ENCODE data around the gene ATP11C.
"Not testable (repeated sequence)": the region's sequence is repeated elsewhere in the genome, so short reads cannot be mapped to it uniquely, and the experiment has no call there.

ATP11C gene

DNA sequence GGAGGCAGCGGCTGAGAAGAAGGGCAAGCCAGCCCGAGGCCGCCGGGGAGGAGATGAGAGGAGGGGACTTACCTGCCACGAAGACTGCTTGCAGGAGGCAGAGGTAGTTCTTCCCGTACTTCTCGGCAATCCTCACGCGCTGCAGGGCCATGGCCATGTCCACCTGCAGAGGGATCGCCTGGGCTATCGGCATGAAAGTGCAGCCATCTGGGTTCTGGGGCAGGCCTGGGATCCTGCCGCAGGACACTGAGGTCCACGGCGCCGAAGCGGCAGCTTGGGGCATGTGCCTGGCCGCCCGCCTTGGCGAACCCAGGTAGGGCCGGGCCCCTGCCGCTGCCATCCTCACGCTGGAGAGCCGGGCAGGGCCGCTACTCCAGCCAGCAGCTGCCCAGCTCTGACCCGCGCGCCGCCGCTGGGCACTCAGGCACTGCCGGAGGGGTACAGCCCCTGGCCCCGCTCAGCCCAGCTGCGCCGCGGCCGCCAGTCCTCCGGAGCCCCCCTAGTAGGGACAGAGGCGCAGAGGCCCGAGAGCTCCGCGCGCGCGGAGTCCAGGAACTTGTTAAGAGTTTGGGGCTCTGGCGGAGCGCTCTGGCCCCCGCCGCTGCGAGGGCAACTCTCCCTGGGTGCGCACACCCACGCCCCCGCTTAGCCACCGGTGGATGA is 240.9 kb downstream of the ATP11C start:
- H3K27ac ChIP-seq (ENCODE audit: low read length): no peak overlapping the region
- DNase-seq: no peak
- H3K27me3 ChIP-seq (ENCODE audit: insufficient read depth, low read length, poor library complexity): no peaks in the 10 kb centered on the region
- no peaks in the 10 kb centered on the region for H3K4me1 ChIP-seq (ENCODE audit: insufficient read depth, low read length)
- no peaks in the 10 kb centered on the region for H3K36me3 ChIP-seq (ENCODE audit: insufficient read depth, low read length)
- no peak for ATAC-seq (ENCODE audit: insufficient read depth, low read depth)
- no peaks in the 10 kb centered on the region for H3K79me2 ChIP-seq (ENCODE audit: insufficient read depth, low read length)
- no peak overlapping the region for H3K9ac ChIP-seq (ENCODE audit: low read depth, low read length)
- TF ChIP-seq EZH2 (IDR thresholded peaks at IDR 0.05; ENCODE audit: borderline replicate concordance, low read depth, low read length, severe bottlenecking) (no peak), CTCF (IDR thresholded peaks at IDR 0.05; ENCODE audit: borderline replicate concordance, extremely low read depth, low read length, poor library complexity, severe bottlenecking) (no peak)
- no peaks in the 10 kb centered on the region for H3K9me3 ChIP-seq (ENCODE audit: insufficient read depth, low read length, severe bottlenecking)
- no peak overlapping the region for H3K4me2 ChIP-seq (ENCODE audit: insufficient read depth, low read length)
- no peaks in the 10 kb centered on the region for H4K20me1 ChIP-seq (ENCODE audit: insufficient read depth, low read length)
- no peak overlapping the region for H2AFZ ChIP-seq (ENCODE audit: low read depth, low read length)
- no peak overlapping the region for H3K4me3 ChIP-seq (ENCODE audit: low read depth in 1 of 2, low read length in 2 of 2)

DNA sequence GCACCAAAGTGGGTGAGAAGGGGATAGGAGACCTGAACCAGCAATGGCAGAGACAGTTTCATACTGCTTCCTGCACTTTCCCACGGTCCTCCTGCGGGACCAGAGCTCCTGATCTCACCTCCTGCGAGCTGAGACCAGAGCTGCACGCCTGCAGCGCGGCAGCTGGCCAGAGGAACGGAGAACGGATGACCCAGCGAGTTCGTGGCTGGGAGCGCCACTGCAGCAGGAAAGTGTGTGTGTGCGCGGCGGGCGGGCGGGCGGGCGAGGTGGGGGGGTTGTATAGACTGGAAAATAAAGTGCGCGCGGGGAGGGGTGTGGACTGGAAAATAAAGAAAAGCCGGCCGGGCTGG is 241.4 kb downstream of the ATP11C start:
- no peak for ATAC-seq (ENCODE audit: insufficient read depth, low read depth)
- no peak overlapping the region for H3K4me3 ChIP-seq (ENCODE audit: low read depth in 1 of 2, low read length in 2 of 2)
- no peak overlapping the region for H3K9ac ChIP-seq (ENCODE audit: low read depth, low read length)
- no peak overlapping the region for H3K4me2 ChIP-seq (ENCODE audit: insufficient read depth, low read length)
- H3K36me3 ChIP-seq (ENCODE audit: insufficient read depth, low read length): no peaks in the 10 kb centered on the region
- no peaks in the 10 kb centered on the region for H3K27me3 ChIP-seq (ENCODE audit: insufficient read depth, low read length, poor library complexity)
- H3K9me3 ChIP-seq (ENCODE audit: insufficient read depth, low read length, severe bottlenecking): no peaks in the 10 kb centered on the region
- no peaks in the 10 kb centered on the region for H3K4me1 ChIP-seq (ENCODE audit: insufficient read depth, low read length)
- no peaks in the 10 kb centered on the region for H4K20me1 ChIP-seq (ENCODE audit: insufficient read depth, low read length)
- H3K79me2 ChIP-seq (ENCODE audit: insufficient read depth, low read length): no peaks in the 10 kb centered on the region
- H3K27ac ChIP-seq (ENCODE audit: low read length): no peak overlapping the region
- no peak overlapping the region for H2AFZ ChIP-seq (ENCODE audit: low read depth, low read length)
- no peak for DNase-seq
- no peak for TF ChIP-seq CTCF (IDR thresholded peaks at IDR 0.05; ENCODE audit: borderline replicate concordance, extremely low read depth, low read length, poor library complexity, severe bottlenecking)
- no peak for TF ChIP-seq EZH2 (IDR thresholded peaks at IDR 0.05; ENCODE audit: borderline replicate concordance, low read depth, low read length, severe bottlenecking)

- not testable (repeated sequence) for H3K4me1 ChIP-seq (ENCODE audit: insufficient read depth, low read length); H3K4me2 ChIP-seq (ENCODE audit: insufficient read depth, low read length); H2AFZ ChIP-seq (ENCODE audit: low read depth, low read length); H3K27ac ChIP-seq (ENCODE audit: low read length); H3K79me2 ChIP-seq (ENCODE audit: insufficient read depth, low read length); H3K9me3 ChIP-seq (ENCODE audit: insufficient read depth, low read length, severe bottlenecking); DNase-seq; H4K20me1 ChIP-seq (ENCODE audit: insufficient read depth, low read length); ATAC-seq (ENCODE audit: insufficient read depth, low read depth); H3K4me3 ChIP-seq (ENCODE audit: low read depth in 1 of 2, low read length in 2 of 2); H3K27me3 ChIP-seq (ENCODE audit: insufficient read depth, low read length, poor library complexity); H3K9ac ChIP-seq (ENCODE audit: low read depth, low read length); H3K36me3 ChIP-seq (ENCODE audit: insufficient read depth, low read length)
Observed at GRCh38 chrX:139685175-139685574, 247.7 kb downstream of the ATP11C start.

DNA sequence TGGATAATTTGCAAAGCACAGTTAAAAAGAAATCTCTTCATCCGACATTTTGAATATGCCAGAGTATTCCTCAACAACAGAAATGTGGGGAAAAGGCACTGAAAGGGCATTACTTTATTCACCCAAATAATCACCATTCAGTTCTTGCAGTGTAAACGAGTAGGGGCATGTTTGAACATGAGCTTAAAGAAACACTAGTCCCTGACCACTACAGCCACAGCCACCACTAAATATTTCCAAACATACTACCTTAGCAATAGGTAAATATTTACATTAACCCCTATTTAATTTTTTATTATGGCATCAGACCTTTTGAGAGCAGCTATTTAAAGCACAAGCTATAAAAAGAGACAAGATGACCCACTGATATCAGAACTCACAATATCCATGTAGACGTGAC is 252.5 kb downstream of the ATP11C start:
- H3K79me2 ChIP-seq (ENCODE audit: insufficient read depth, low read length): no peaks in the 10 kb centered on the region
- TF ChIP-seq CTCF (IDR thresholded peaks at IDR 0.05; ENCODE audit: borderline replicate concordance, extremely low read depth, low read length, poor library complexity, severe bottlenecking) (no peak), EZH2 (IDR thresholded peaks at IDR 0.05; ENCODE audit: borderline replicate concordance, low read depth, low read length, severe bottlenecking) (no peak)
- H3K27ac ChIP-seq (ENCODE audit: low read length): no peak overlapping the region
- DNase-seq: no peak
- no peaks in the 10 kb centered on the region for H3K27me3 ChIP-seq (ENCODE audit: insufficient read depth, low read length, poor library complexity)
- H3K4me2 ChIP-seq (ENCODE audit: insufficient read depth, low read length): no peak overlapping the region
- no peaks in the 10 kb centered on the region for H3K4me1 ChIP-seq (ENCODE audit: insufficient read depth, low read length)
- no peaks in the 10 kb centered on the region for H4K20me1 ChIP-seq (ENCODE audit: insufficient read depth, low read length)
- H3K4me3 ChIP-seq (ENCODE audit: low read depth in 1 of 2, low read length in 2 of 2): no peak overlapping the region
- no peak for ATAC-seq (ENCODE audit: insufficient read depth, low read depth)
- no peak overlapping the region for H3K9ac ChIP-seq (ENCODE audit: low read depth, low read length)
- H3K9me3 ChIP-seq (ENCODE audit: insufficient read depth, low read length, severe bottlenecking): no peaks in the 10 kb centered on the region
- no peaks in the 10 kb centered on the region for H3K36me3 ChIP-seq (ENCODE audit: insufficient read depth, low read length)
- no peak overlapping the region for H2AFZ ChIP-seq (ENCODE audit: low read depth, low read length)

Measured in DND-41 (cell line).